SK-N-MC (cell line): ENCODE results near the gene FAM89B.

ENCODE experiments used
- EZH2 ChIP-seq: fragments of 200-600 bp; sonication (generic); IDR thresholded peaks from one replicate; pipeline ENCODE4 v1.6.1; 2017; ENCODE audit warnings: antibody characterized with exemption
- POLR2AphosphoS5 ChIP-seq: IDR thresholded peaks from 2 replicates; pipeline ENCODE4 v1.6.1; 2012; ENCODE audit warnings: mild to moderate bottlenecking, low read depth, low read length, borderline replicate concordance

DNA sequence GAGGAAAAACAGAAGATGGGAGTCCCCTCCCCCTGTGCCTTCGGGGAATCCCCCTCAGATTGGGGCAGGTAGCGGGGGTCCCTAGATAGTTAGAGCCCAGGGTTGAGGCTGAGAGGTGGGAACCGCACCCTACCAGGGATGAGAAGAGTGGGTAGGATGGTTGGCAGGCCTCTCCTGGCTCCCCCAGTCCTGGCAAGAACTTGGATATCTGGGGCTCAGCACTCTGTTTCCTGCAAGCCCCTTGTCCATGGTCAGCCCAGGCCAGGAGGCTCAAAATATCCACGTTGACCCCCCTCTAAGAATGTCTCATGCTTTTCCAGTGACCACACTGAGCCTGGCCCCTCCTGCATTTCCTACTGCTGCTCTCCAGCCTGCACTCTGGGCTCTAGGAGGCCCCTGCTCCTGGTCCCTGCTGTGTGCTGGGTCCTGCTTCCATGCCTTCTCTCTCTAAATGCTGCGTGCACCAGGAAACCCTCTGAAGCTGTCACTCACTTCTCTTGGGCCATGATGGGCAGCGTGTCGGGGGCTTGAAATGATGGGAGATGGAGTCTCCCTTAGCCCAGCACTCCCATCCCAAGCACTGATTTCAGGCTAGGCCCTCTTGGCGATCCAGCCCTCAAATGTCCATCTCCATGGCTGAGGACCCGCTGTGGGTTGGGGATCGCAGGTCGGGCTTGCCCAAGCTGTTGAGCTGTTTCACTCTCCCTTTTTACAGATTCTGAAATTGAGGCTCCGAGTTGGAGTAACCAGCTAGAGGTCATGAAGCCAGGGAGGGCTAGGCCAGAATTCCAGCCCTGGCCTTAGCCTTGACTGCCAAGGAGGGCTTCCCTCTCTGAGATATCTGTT lies 39.6 kb downstream of the FAM89B start:
- TF ChIP-seq EZH2 (no peak), POLR2AphosphoS5 (no peak)
